ENCODE results near the gene ITGA11. TPM values are rescaled to one million over a fixed set of nuclear protein-coding genes. Genes with fewer than 3 reads are reported as not detected.

ITGA11 gene
- total and polyA plus RNA-seq, 2 of the 4 experiments (the other 2 are of a cell fraction): 4.1 to 6.6 TPM

DNA sequence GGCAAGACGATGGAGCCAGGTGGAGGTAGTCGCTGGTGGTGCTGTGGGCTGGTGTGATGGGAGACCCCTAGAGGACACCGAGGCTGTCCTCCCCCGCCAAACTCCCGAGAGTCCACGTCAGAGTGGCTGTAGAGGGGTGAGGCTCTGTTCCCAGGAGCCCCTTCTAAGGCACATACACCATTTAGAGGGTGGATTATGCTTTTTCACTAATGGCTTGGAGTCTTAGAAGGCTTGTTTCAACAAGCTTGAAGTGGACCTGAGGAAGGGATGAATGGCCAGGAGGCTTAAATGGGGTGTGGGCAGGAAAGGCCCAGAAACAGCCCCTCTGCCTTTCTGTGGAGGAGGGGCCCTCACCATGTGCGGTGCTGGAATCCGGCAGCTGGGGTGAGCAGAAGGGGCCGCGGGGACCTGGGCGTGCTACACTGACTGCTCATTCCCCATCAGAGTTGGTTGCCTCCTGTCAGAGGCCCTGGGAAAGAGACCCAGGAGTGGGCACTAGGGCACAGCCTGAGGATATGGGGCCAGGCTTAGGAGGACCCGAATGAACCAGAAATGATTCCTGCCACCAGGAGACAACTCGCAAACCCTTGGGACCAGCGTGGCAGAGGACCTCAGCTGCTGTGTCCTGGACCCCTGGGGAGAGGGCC lies 88.3 kb downstream of the ITGA11 start:
- Histone ChIP-seq H4K91ac (ENCODE audit: insufficient read depth, low read depth, low read length) (no peak overlapping the region), H3K4me3 (ENCODE audit: insufficient read depth, low read depth, low read length) (no peak overlapping the region), H3K18ac (ENCODE audit: low read depth, low read length) (no peak overlapping the region), H3K9ac (ENCODE audit: low read depth, low read length) (no peak overlapping the region), H3K56ac (ENCODE audit: extremely low read depth, insufficient read depth, low read length) (no peak overlapping the region), H3K14ac (replicated peaks; ENCODE audit: low read depth, low read length) (no peak overlapping the region), H3K9me3 (ENCODE audit: control insufficient read depth, insufficient read depth, low read length) (no peaks in the 10 kb centered on the region), H3K27me3 (ENCODE audit: control insufficient read depth, insufficient read depth, low read length) (no peaks in the 10 kb centered on the region), H2AFZ (replicated peaks; ENCODE audit: low read length, poor library complexity) (no peak overlapping the region), H3K23ac (ENCODE audit: low read depth, low read length) (no peak overlapping the region), H3K79me1 (ENCODE audit: low read depth in 1 of 2, low read length in 2 of 2) (0 out of 4 replicates have a peak, but pooled peaks cover 0 to 3% of the 10 kb centered on the region in 2 experiments), H3K27ac (ENCODE audit: insufficient read depth, low read length) (no peak overlapping the region), H2BK5ac (ENCODE audit: low read depth, low read length, poor library complexity, severe bottlenecking) (no peak overlapping the region), H3K9me1 (ENCODE audit: insufficient read depth, low read length) (peaks cover 25% of the 10 kb centered on the region), H2BK20ac (ENCODE audit: low read depth, low read length) (0 out of 2 replicates have a peak overlapping the region, but pooled peaks have one; percentile 12), H3K4me1 (ENCODE audit: control insufficient read depth, insufficient read depth, low read length) (peaks cover 14% of the 10 kb centered on the region), H4K20me1 (ENCODE audit: insufficient read depth, low read length) (no peaks in the 10 kb centered on the region), H3K4me2 (ENCODE audit: low read depth, low read length) (no peak overlapping the region), H3K4ac (ENCODE audit: low read depth, low read length) (no peak overlapping the region), H3K36me3 (ENCODE audit: control insufficient read depth, insufficient read depth, low read length) (peaks cover 4% of the 10 kb centered on the region; the same call in 1 of the 2 replicates), H2BK120ac (ENCODE audit: low read depth, low read length) (no peak overlapping the region), H2BK15ac (ENCODE audit: low read depth, low read length) (no peak overlapping the region), H2AK9ac (replicated peaks; ENCODE audit: low read depth, low read length, poor library complexity) (no peak overlapping the region), H2AK5ac (ENCODE audit: low read depth, low read length) (0 out of 2 replicates have a peak overlapping the region, but pooled peaks have one; percentile 11), H4K5ac (ENCODE audit: low read depth, low read length) (no peak overlapping the region), H4K8ac (ENCODE audit: low read depth in 2 of 2, low read length in 2 of 2) (no peak overlapping the region)
- WGBS, 2 experiments (ENCODE audit: extremely low coverage in 2 of 2, insufficient read length in 1 of 2): 82% methylated on average over 5 of the region's 14 CpGs; no CpG with 5 or more reads in 1 of the 2 experiments
- POLR2A ChIA-PET (ENCODE audit: unreplicated experiment): no interaction called here
- ATAC-seq (ENCODE audit: low read depth): no peak
- TF ChIP-seq CHD1 (IDR thresholded peaks at IDR 0.05; ENCODE audit: low read depth, low read length): no peak
- TF ChIP-seq BHLHE40 (IDR thresholded peaks at IDR 0.05; ENCODE audit: low read depth, low read length): no peak
- TF ChIP-seq MXI1 (IDR thresholded peaks at IDR 0.05; ENCODE audit: borderline replicate concordance, low read depth, low read length): no peak
- TF ChIP-seq SMC3 (IDR thresholded peaks at IDR 0.05; ENCODE audit: low read depth, low read length): no peak
- no peak for TF ChIP-seq RCOR1 (IDR thresholded peaks at IDR 0.05; ENCODE audit: insufficient replicate concordance, low read length)
- TF ChIP-seq, protein P1, sequence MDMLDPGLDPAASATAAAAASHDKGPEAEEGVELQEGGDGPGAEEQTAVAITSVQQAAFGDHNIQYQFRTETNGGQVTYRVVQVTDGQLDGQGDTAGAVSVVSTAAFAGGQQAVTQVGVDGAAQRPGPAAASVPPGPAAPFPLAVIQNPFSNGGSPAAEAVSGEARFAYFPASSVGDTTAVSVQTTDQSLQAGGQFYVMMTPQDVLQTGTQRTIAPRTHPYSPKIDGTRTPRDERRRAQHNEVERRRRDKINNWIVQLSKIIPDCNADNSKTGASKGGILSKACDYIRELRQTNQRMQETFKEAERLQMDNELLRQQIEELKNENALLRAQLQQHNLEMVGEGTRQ (IDR thresholded peaks at IDR 0.05; ENCODE audit: low read depth, low read length): no peak
- no peak for TF ChIP-seq RAD21 (IDR thresholded peaks at IDR 0.05; ENCODE audit: low read length)
- no peak for TF ChIP-seq POLR2A (IDR thresholded peaks at IDR 0.05; ENCODE audit: low read depth, low read length)
- TF ChIP-seq RFX5 (IDR thresholded peaks at IDR 0.05; ENCODE audit: low read depth, low read length): no peak
- TF ChIP-seq MAFK (IDR thresholded peaks at IDR 0.05; ENCODE audit: low read depth, low read length): no peak
- no peak for TF ChIP-seq CEBPB (IDR thresholded peaks at IDR 0.05; ENCODE audit: low read depth, low read length)
- TF ChIP-seq, protein P2, sequence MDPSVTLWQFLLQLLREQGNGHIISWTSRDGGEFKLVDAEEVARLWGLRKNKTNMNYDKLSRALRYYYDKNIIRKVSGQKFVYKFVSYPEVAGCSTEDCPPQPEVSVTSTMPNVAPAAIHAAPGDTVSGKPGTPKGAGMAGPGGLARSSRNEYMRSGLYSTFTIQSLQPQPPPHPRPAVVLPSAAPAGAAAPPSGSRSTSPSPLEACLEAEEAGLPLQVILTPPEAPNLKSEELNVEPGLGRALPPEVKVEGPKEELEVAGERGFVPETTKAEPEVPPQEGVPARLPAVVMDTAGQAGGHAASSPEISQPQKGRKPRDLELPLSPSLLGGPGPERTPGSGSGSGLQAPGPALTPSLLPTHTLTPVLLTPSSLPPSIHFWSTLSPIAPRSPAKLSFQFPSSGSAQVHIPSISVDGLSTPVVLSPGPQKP (IDR thresholded peaks at IDR 0.05; ENCODE audit: borderline replicate concordance, low read depth, low read length): no peak
- BruUV-seq (replicated peaks): no TSS peak
- no peak for DNase-seq
- in situ Hi-C loops (cut with MboI; ENCODE audit: low sequenced_read_pairs) (no loop called here), intact Hi-C loops (cut with micrococcal nuclease) (no loop called here), dilution Hi-C loops (cut with HindIII; ENCODE audit: low sequenced_read_pairs, unreplicated experiment) (no loop called here)
- CTCF ChIA-PET: no interaction called here

Measured in IMR-90 (cell line).